K562 (cell line): ENCODE measurements around the gene BRSK1. TPM values are rescaled to one million over a fixed set of nuclear protein-coding genes. Genes with fewer than 3 reads are reported as not detected.

ENCODE experiments used
- ATAC-seq: fragments of 200-7000 bp; cut with Tn5 transposase; 3 replicates; pipeline ENCODE4 v1.9.1; 2020; ENCODE audit warnings: moderate library complexity
- BruUV-seq: library from RNA; stranded (reverse); fragments of 400-500 nt; replicated peaks from 2 replicates; lab custom pipeline; 2021; lab: Mats Ljungman, UMichigan
- CTCF ChIA-PET: fragments of 300-600 bp; formaldehyde crosslinking; extraction: SDS; loops from one replicate; lab custom pipeline; 2021; ENCODE audit warnings: low intra/inter-chr PET ratio; lab: Yijun Ruan, JAX
- POLR2A ChIA-PET: fragments of 300-600, 350-650 bp; sonication (Branson Sonifier 250); formaldehyde crosslinking; extraction: SDS; loops from one replicate; lab custom pipeline; 2021; ENCODE audit warnings: antibody characterized with exemption, inconsistent platforms; lab: Yijun Ruan, JAX
- DNase-seq, 4 experiments: peaks; one replicate each; pipeline versions ENCODE4 v3.0.0 to v3.0.0-alpha.2; 2011 to 2018; ENCODE audit warnings: low spot score in 3 of 4, mixed read lengths in 3 of 4; ENCODE audit errors: extremely low read depth in 1 of 4
- FAIRE-seq: peaks from 2 replicates; lab custom pipeline; 2011; peaks lifted over from hg19 to GRCh38; lab: Jason Lieb, UNC
- H2AFZ ChIP-seq: 2 replicates; pipeline ENCODE4 v1.6.0; 2011; ENCODE audit warnings: low read depth, low read length, control low read depth, inconsistent platforms
- H3K27ac ChIP-seq: fragments of 200-600 bp; 3 replicates; pipeline ENCODE4 v1.8.0; 2011; ENCODE audit warnings: low read depth, mild to moderate bottlenecking, control low read depth, inconsistent platforms, low read length, moderate library complexity, mixed read lengths; ENCODE audit errors: extremely low read depth
- H3K27me3 ChIP-seq, 2 experiments: fragments of 300-600 bp in 1 of 2; 2 replicates in 1 of 2; 3 replicates in 1 of 2; pipeline versions ENCODE4 v1.6.0 to v1.8.0; 2011; ENCODE audit warnings: inconsistent platforms in 2 of 2, low read length in 2 of 2, mild to moderate bottlenecking in 1 of 2, mixed read lengths in 1 of 2, moderate library complexity in 1 of 2; ENCODE audit not compliant: control insufficient read depth in 2 of 2, insufficient read depth in 2 of 2
- H3K36me3 ChIP-seq: fragments of 300-600 bp; 3 replicates; pipeline ENCODE4 v1.8.0; 2011; ENCODE audit warnings: mild to moderate bottlenecking, low read length, inconsistent platforms; ENCODE audit not compliant: control insufficient read depth, insufficient read depth
- H3K4me1 ChIP-seq, 2 experiments: fragments of 200-600 bp in 1 of 2; replicated peaks in 1 of 2; 2 replicates in 1 of 2; 3 replicates in 1 of 2; pipeline versions ENCODE4 v1.5.1 to v1.8.0; 2011; ENCODE audit warnings: inconsistent platforms in 2 of 2, low read length in 2 of 2, mild to moderate bottlenecking in 1 of 2, mixed read lengths in 1 of 2, moderate library complexity in 1 of 2; ENCODE audit not compliant: control insufficient read depth in 2 of 2, insufficient read depth in 2 of 2
- H3K4me2 ChIP-seq: 2 replicates; pipeline ENCODE4 v1.6.1; 2011; ENCODE audit warnings: low read length, control low read depth, inconsistent platforms, mixed read lengths; ENCODE audit not compliant: insufficient read depth
- H3K4me3 ChIP-seq: fragments of 200-600 bp; sonication (generic), shearing (Covaris generic); 2 replicates; pipeline ENCODE4 v1.5.1; 2016; ENCODE audit warnings: control low read depth, inconsistent platforms
- H3K79me2 ChIP-seq: fragments of 200-600 bp; 3 replicates; pipeline ENCODE4 v1.8.0; 2011; ENCODE audit warnings: low read length, inconsistent platforms; ENCODE audit not compliant: control insufficient read depth, insufficient read depth
- H3K9ac ChIP-seq, 2 experiments: 2 replicates each; pipeline versions ENCODE4 v1.6.0 to v1.6.1; 2011; ENCODE audit warnings: low read depth in 2 of 2, low read length in 2 of 2, control low read depth in 1 of 2, inconsistent platforms in 1 of 2, mild to moderate bottlenecking in 1 of 2, mixed read lengths in 1 of 2; ENCODE audit not compliant: insufficient read depth in 1 of 2
- H3K9me1 ChIP-seq: one replicate; pipeline ENCODE4 v1.6.0; 2011; ENCODE audit warnings: inconsistent platforms, mild to moderate bottlenecking, low read length, moderate library complexity; ENCODE audit not compliant: control insufficient read depth, insufficient read depth
- H3K9me3 ChIP-seq: replicated peaks from 2 replicates; pipeline ENCODE4 v1.5.1; 2011; ENCODE audit warnings: low read depth, low read length, inconsistent platforms; ENCODE audit not compliant: control insufficient read depth, insufficient read depth
- H4K20me1 ChIP-seq: replicated peaks from 2 replicates; pipeline ENCODE4 v1.6.1; 2011; ENCODE audit warnings: low read length, inconsistent platforms, mixed read lengths; ENCODE audit not compliant: control insufficient read depth, insufficient read depth
- ATF4 ChIP-seq: fragments of 450-650 bp; formaldehyde crosslinking; IDR thresholded peaks from 2 replicates; pipeline ENCODE4 v1.4.0; 2022; ENCODE audit warnings: mild to moderate bottlenecking, moderate library complexity
- BHLHE40 ChIP-seq: IDR thresholded peaks from 2 replicates; pipeline ENCODE4 v1.6.1; 2011; ENCODE audit warnings: low read length, improper control_type of control experiment
- CHD2 ChIP-seq: IDR thresholded peaks from 2 replicates; pipeline ENCODE4 v1.6.1; 2011; ENCODE audit warnings: low read depth, low read length
- MCM7 ChIP-seq, 2 experiments: fragments of 450-650 bp; IDR thresholded peaks; 2 replicates each; pipeline ENCODE4 v1.6.1; 2016 to 2018
- MTA1 ChIP-seq: fragments of 450-650 bp; IDR thresholded peaks from 2 replicates; pipeline ENCODE4 v1.6.1; 2017; ENCODE audit warnings: borderline replicate concordance
- NFRKB ChIP-seq: fragments of 450-650 bp; IDR thresholded peaks from 2 replicates; pipeline ENCODE4 v1.6.1; 2016; ENCODE audit warnings: low read depth
- NFYB ChIP-seq: IDR thresholded peaks from 2 replicates; pipeline ENCODE4 v1.6.1; 2011; ENCODE audit warnings: mild to moderate bottlenecking, moderate library complexity; ENCODE audit not compliant: insufficient read length; ENCODE audit errors: extremely low read depth
- SRSF1 ChIP-seq: fragments of 200-400 bp; formaldehyde crosslinking; IDR thresholded peaks from 2 replicates; pipeline ENCODE4 v1.6.1; 2017; ENCODE audit warnings: mild to moderate bottlenecking, low read depth, low read length, moderate library complexity
- XRCC3 ChIP-seq: fragments of 450-650 bp; IDR thresholded peaks from 2 replicates; pipeline ENCODE4 v1.6.1; 2017; ENCODE audit warnings: mild to moderate bottlenecking, moderate library complexity
- ZBTB33 ChIP-seq: sonication (generic); formaldehyde crosslinking; IDR thresholded peaks from 2 replicates; pipeline ENCODE4 v1.8.1; 2023; ENCODE audit warnings: mild to moderate bottlenecking, missing genetic modification reagents
- ZFP36 ChIP-seq: fragments of 150-350 bp; IDR thresholded peaks from 2 replicates; pipeline ENCODE4 v1.6.1; 2018; ENCODE audit warnings: low read length, low read depth; ENCODE audit not compliant: partially characterized antibody
- ZNF121 ChIP-seq: sonication (generic); formaldehyde crosslinking; conservative IDR thresholded peaks from 2 replicates; pipeline ENCODE4 v1.8.0; 2022; ENCODE audit warnings: missing genetic modification reagents
- ZNF253 ChIP-seq: fragments of 250-450 bp; sonication (Bioruptor Pico); conservative IDR thresholded peaks from 2 replicates; pipeline ENCODE4 v1.6.1; 2021; ENCODE audit warnings: mild to moderate bottlenecking
- WGBS: fragments of 100-300 bp; shearing (Covaris generic); methylation state at CpG from one replicate; pipeline ENCODE4 v1.1.6; 2016; ENCODE audit warnings: low coverage, mixed read lengths; ENCODE audit not compliant: insufficient coverage; ENCODE audit errors: missing lambda C conversion rate; 5-methylcytosine and 5-hydroxymethylcytosine counted together
- in situ Hi-C: fragments of 300-500 bp; cut with MboI; formaldehyde crosslinking; loops from 4 replicates; pipeline ENCODE4 v1.15.0; 2018; ENCODE audit warnings: inconsistent platforms, mixed read lengths
- intact Hi-C: fragments of 100-400 bp; cut with micrococcal nuclease; formaldehyde crosslinking; loops from 2 replicates; pipeline ENCODE4 v1.14.2; 2022
- polyA plus RNA-seq, 8 experiments: library from polyadenylated mRNA; depleted of rRNA in 4 of 8; stranded (reverse) in 5 of 8; unstranded in 3 of 8; fragments of >200 nt; fragmentation: Nextera tagmentation in 2 of 8; fragmentation: Illumina TruSeq in 1 of 8; extraction: Ambion mirVana in 2 of 8; extraction: Trizol in 1 of 8; gene quantifications; 2 replicates each; pipeline versions ENCODE4 v1.2.1 to v1.2.3, GENCODE V29; 2011 to 2014; ENCODE audit warnings: inconsistent platforms in 1 of 8, missing spikeins in 1 of 8
- total RNA-seq, 7 experiments: library from RNA; depleted of rRNA in 6 of 7; stranded (reverse); fragments of >200 nt in 6 of 7; fragmentation: Illumina TruSeq in 2 of 7; extraction: Trizol in 2 of 7; gene quantifications; 2 replicates each; pipeline versions ENCODE4 v1.2.1 to v1.2.3, GENCODE V29; 2011 to 2021; ENCODE audit warnings: low replicate concordance in 1 of 7
- TF ChIP-seq, protein P1 (sequence below): fragments of 250-450 bp; sonication (Bioruptor Pico); IDR thresholded peaks from 2 replicates; pipeline ENCODE4 v1.5.1; 2021; ENCODE audit warnings: mild to moderate bottlenecking
- TF ChIP-seq, protein P2 (sequence below): sonication (generic); formaldehyde crosslinking; IDR thresholded peaks from 2 replicates; pipeline ENCODE4 v1.8.0; 2022; ENCODE audit warnings: mild to moderate bottlenecking, missing genetic modification reagents

Gene BRSK1
- total and polyA plus RNA-seq, 9 of the 15 experiments (the other 6 are each of a cell fraction or from before 2014, with no cell fraction given): 1.7 to 9.3 (median 3.8) TPM; not detected in 2

GRCh38 chr19:55241935-55242464 is 41.8 kb upstream of the BRSK1 start (continued):
- TF ChIP-seq, protein P1, sequence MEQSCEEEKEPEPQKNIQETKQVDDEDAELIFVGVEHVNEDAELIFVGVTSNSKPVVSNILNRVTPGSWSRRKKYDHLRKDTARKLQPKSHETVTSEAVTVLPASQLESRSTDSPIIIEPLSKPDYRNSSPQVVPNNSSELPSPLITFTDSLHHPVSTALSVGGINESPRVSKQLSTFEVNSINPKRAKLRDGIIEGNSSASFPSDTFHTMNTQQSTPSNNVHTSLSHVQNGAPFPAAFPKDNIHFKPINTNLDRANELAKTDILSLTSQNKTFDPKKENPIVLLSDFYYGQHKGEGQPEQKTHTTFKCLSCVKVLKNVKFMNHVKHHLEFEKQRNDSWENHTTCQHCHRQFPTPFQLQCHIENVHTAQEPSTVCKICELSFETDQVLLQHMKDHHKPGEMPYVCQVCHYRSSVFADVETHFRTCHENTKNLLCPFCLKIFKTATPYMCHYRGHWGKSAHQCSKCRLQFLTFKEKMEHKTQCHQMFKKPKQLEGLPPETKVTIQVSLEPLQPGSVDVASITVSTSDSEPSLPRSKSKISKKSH (CRISPR knock-in tag): no peak
- TF ChIP-seq, all 486 proteins: peak for 0

- Histone ChIP-seq H3K27me3 (no peaks in the 10 kb centered on the region; a peak in 1 of 5 replicates), H3K9me1 (no peaks in the 10 kb centered on the region), H3K9me3 (no peaks in the 10 kb centered on the region), H3K4me2 (no peak overlapping the region), H4K20me1 (peaks cover 15% of the 10 kb centered on the region; the same call in 1 of the 2 replicates), H3K4me3 (no peak overlapping the region), H3K36me3 (peaks cover 95% of the 10 kb centered on the region), H3K27ac (no peak overlapping the region), H3K9ac (peak overlapping the region in 1 of 2 experiments; percentile 26; a peak in 1 of 4 replicates), H3K4me1 (peaks cover under 1 to 21% of the 10 kb centered on the region in 2 experiments; a peak in 4 of 5 replicates), H2AFZ (no peak overlapping the region), H3K79me2 (peaks cover 5% of the 10 kb centered on the region)
- ATAC-seq: no peak
- CTCF ChIA-PET: no interaction called here
- no TSS peak for BruUV-seq
- intact Hi-C loops: no loop called here
- FAIRE-seq: no peak
- in situ Hi-C loops: no loop called here
- DNase-seq: no peak
- TF ChIP-seq ATF4 (CRISPR knock-in tag): no peak
- no peak for TF ChIP-seq ZFP36
- no peak for TF ChIP-seq ZNF253 (CRISPR knock-in tag)
- no peak for TF ChIP-seq BHLHE40
- TF ChIP-seq ZBTB33 (CRISPR knock-in tag): no peak
- no peak for TF ChIP-seq NFYB
- TF ChIP-seq CHD2: no peak
- no peak for TF ChIP-seq XRCC3
- no peak for TF ChIP-seq ZNF121
- no peak for TF ChIP-seq MTA1
- TF ChIP-seq SRSF1: no peak
- TF ChIP-seq MCM7 (IDR thresholded peaks at IDR 0.05): no peak
- TF ChIP-seq NFRKB: no peak
- TF ChIP-seq, protein P2, sequence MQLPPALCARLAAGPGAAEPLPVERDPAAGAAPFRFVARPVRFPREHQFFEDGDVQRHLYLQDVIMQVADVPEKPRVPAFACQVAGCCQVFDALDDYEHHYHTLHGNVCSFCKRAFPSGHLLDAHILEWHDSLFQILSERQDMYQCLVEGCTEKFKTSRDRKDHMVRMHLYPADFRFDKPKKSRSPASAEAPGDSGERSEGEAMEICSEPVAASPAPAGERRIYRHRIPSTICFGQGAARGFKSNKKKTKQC (CRISPR knock-in tag): no peak
- TF ChIP-seq, all 486 proteins: peak for 0
- WGBS: 92% methylated on average over 6 of the region's 7 CpGs
- POLR2A ChIA-PET: interaction anchor here (0.8 kb wide), 1 partner anchor 10 kb away, joined by 3 read pairs; no protein-coding TSS in a partner anchor
These were observed 41.3 kb upstream of the BRSK1 start for GRCh38 chr19:55242517-55242916.
